Activated T-cell treated with anti-CD3 and anti-CD28 coated beads, Interleukin-2, amount 50 U/mL, for 24 hours (primary cell): ENCODE results near the gene SFXN4.
"Not testable (repeated sequence)": the region's sequence is repeated elsewhere in the genome, so short reads cannot be mapped to it uniquely, and the experiment has no call there.

ENCODE experiments used
- DNase-seq: peaks from one replicate; pipeline ENCODE4 v3.0.0-alpha.2; 2020
- H3K27ac Mint-ChIP-seq: 2 replicates; pipeline ENCODE4 v1.8.0; 2020; ENCODE audit warnings: mild to moderate bottlenecking, mixed read lengths
- H3K27me3 Mint-ChIP-seq: 2 replicates; pipeline ENCODE4 v1.8.0; 2020; ENCODE audit warnings: mixed read lengths
- H3K36me3 Mint-ChIP-seq: 2 replicates; pipeline ENCODE4 v1.8.0; 2020; ENCODE audit warnings: low read depth, mixed read lengths
- H3K4me1 Mint-ChIP-seq: 2 replicates; pipeline ENCODE4 v1.8.0; 2020; ENCODE audit warnings: low read depth, mixed read lengths
- H3K4me3 Mint-ChIP-seq: 2 replicates; pipeline ENCODE4 v1.8.0; 2020; ENCODE audit warnings: mild to moderate bottlenecking, moderate library complexity, mixed read lengths
- H3K9me3 Mint-ChIP-seq: 2 replicates; pipeline ENCODE4 v1.8.0; 2020; ENCODE audit warnings: mixed read lengths

The SFXN4 gene

DNA sequence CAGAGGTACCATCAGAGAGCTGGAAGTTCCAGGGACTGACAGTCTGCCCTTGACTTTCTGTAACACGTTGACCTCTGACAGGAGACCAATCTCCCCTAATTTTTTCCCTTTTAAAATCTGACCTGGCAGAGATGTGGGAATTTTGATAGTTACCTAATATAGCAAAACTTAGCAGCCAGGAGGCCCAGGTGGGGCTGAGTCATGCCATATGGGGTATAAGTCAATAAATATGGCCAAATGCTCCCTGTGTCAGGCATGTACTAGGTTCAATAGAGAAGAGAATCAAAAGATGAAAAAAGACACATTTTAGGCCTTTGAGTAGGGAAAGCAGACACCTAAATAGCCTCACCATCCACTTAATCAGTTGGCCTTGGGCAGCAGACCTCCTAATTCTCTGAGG is 35.7 kb upstream of the SFXN4 start:
- H3K27me3 Mint-ChIP-seq: no peaks in the 10 kb centered on the region
- no peak overlapping the region for H3K4me3 Mint-ChIP-seq
- no peaks in the 10 kb centered on the region for H3K9me3 Mint-ChIP-seq
- no peaks in the 10 kb centered on the region for H3K36me3 Mint-ChIP-seq
- DNase-seq: no peak
- H3K27ac Mint-ChIP-seq: no peak overlapping the region
- peaks cover 22% of the 10 kb centered on the region for H3K4me1 Mint-ChIP-seq

DNA sequence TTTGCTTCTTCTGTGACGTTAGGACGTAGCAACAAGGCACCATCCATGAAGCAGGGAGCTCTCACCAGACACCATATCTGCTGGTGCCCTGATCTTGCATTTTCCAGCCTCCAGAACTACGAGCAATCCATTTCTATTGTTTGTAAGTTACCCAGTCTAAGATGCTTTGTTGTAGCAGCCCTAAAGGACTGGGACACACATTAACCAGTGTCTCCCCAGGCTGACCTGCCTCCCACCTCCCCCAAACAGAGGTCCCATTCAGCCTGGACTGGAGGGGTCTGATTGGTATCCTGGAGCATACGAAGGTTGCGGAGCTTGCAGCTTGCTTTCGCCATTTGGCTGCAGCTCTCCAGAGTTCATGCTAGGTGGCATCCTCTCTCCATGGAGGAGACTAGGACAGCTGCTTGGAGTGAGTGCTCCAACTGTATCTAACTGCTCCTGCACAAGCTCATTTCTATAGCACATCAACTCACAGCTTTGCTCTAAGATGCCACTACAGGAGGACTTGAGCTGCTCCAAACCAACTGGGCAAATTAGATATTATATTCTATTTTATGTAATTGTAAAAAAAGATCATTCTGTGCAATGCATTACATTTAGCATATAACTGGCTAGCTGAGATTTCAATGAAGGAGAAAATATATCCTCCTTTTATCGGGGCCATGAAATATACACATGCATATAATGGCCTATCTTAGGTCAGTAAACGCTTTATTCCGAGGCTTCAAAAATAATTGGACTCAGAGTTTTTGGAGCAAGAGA is 33.9 kb upstream of the SFXN4 start:
- H3K27me3 Mint-ChIP-seq: no peaks in the 10 kb centered on the region
- H3K4me1 Mint-ChIP-seq: peaks cover 21% of the 10 kb centered on the region
- no peaks in the 10 kb centered on the region for H3K36me3 Mint-ChIP-seq
- H3K9me3 Mint-ChIP-seq: no peaks in the 10 kb centered on the region
- no peak overlapping the region for H3K27ac Mint-ChIP-seq
- H3K4me3 Mint-ChIP-seq: no peak overlapping the region
- peak; percentile 53 for DNase-seq

DNA sequence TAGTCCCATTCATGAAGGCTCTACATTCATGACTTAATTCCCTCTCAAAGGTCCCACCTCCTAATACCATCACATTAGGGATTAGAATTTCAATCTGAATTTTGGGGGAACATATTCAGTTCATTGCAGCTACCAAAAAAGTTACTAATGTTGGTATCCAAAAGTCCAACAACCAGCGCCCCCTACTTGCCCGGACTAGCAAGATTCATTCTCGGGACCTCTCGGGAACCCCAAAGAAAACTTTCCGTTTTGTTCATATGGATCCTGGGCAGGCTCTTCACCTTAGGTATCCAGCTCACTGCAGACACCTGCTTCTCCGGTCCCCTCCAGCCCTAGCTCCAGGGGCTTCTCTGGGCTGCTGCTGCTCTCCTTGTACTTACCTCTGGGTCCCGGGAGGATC is 32.9 kb upstream of the SFXN4 start:
- no peaks in the 10 kb centered on the region for H3K36me3 Mint-ChIP-seq
- no peak overlapping the region for H3K4me3 Mint-ChIP-seq
- H3K27ac Mint-ChIP-seq: peak overlapping the region; percentile 51
- no peak for DNase-seq
- H3K27me3 Mint-ChIP-seq: no peaks in the 10 kb centered on the region
- peaks cover 21% of the 10 kb centered on the region for H3K4me1 Mint-ChIP-seq
- no peaks in the 10 kb centered on the region for H3K9me3 Mint-ChIP-seq

DNA sequence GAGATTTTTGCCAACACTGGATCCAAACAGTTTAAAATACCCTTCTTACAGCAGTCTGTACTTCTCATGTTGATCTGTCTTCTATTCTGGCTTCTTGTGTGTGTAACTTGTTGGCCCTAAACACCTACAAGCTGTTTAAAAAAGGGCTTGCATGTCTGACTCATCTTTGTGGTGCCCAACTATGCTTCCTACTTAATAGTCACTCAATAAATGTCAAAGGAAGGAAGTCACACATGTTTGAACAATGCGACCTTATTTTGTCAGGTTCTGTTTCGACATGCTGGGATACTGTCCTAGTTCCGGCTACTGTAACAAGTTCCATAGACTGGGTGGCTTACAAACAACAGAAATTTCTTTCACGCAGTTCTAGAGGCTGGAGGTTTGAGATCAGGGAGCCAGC is 32.4 kb upstream of the SFXN4 start:
- no peak overlapping the region for H3K4me3 Mint-ChIP-seq
- no peak for DNase-seq
- peak overlapping the region; percentile 51 for H3K27ac Mint-ChIP-seq

DNA sequence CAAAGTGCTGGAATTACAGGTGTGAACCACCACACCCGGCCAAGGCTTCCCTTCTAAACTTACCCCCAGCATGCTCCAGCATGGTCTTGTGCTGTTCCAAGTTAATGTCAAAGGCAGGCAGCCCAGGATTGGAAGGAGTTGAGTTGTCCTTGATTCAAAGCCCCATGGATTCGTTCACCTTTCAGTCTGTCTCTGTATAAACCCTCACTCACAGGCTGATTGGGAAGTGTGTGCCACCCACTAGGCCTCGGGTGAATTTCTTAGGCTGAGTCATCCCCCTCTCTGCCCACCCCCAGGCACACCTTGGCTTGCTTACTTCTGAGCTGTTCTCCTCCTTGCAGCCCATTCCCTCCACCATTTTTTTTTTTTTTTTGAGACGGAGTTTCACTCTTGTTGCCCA is 26.4 kb upstream of the SFXN4 start:
- Mint-ChIP-seq H3K9me3 (no peaks in the 10 kb centered on the region), H3K4me3 (no peak overlapping the region), H3K4me1 (peaks cover 27% of the 10 kb centered on the region), H3K27me3 (no peaks in the 10 kb centered on the region), H3K27ac (no peak overlapping the region), H3K36me3 (no peaks in the 10 kb centered on the region)
- DNase-seq: peak; percentile 36

More for the DNA sequence above, 32.4 kb upstream of the SFXN4 start:
- H3K27me3 Mint-ChIP-seq: no peaks in the 10 kb centered on the region
- H3K4me1 Mint-ChIP-seq: peaks cover 21% of the 10 kb centered on the region
- no peaks in the 10 kb centered on the region for H3K36me3 Mint-ChIP-seq
- no peaks in the 10 kb centered on the region for H3K9me3 Mint-ChIP-seq

DNA sequence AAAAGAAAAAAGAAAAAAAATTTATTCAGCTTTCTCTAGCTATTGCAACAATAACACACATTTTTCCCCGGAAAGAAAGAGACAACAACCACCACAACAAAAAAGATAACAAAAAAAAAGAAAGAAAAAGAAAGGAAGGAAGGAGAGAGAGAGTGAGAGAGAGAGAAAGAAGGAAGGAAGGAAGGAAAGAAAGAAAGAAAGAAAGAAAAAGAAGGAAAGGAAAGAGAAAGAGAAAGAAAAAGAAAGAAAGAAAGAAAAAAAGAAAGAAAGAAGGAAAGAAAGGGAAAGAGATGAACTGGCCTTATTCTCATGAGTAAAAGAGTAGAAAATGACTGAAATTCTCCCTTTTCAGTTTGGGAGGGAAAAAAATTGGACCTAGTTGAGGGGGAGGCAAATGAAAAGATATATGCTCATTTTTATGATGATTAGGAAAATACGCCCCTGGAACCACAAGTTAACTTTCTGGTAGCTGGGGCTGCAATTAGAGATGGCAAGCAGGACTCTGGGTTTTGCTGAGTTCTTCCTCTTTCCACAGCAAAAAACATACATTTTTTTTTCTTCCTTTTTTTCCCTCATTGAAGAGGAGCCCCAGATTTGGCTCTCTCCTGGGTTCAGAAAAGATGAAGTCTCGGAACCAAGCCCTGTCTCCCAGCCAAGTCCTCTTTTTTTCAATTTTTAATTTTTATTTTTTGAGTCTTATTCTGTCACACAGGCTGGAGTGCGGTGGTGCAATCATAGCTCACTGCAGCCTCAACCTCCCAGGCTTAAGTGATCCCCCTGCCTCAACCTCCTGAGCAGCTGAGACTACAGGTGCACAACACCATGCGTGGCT is 25.7 kb upstream of the SFXN4 start:
- Mint-ChIP-seq H3K9me3 (no peaks in the 10 kb centered on the region), H3K4me3 (no peak overlapping the region), H3K27ac (no peak overlapping the region), H3K27me3 (no peaks in the 10 kb centered on the region), H3K4me1 (peaks cover 27% of the 10 kb centered on the region), H3K36me3 (no peaks in the 10 kb centered on the region)
- DNase-seq: no peak

DNA sequence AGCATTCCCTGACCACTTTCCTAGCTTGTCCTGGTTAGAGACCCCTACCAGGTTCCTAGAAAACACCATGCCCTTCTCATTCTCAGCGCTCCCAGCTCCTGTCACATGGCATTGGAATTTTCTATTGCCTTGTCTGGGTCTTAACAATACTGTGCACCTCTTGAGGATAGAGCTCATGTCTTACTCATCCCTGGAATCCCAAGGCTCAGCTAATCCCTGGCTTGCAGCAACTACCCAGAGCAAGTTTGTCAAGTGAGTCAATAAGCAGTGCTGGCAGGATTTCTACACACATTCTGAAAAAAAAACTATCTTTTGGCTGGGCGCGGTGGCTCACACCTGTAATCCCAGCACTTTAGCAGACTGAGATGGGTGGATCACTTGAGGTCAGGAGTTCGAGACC is 24.8 kb upstream of the SFXN4 start:
- peak; percentile 19 for DNase-seq
- no peaks in the 10 kb centered on the region for H3K9me3 Mint-ChIP-seq
- no peaks in the 10 kb centered on the region for H3K36me3 Mint-ChIP-seq
- H3K4me1 Mint-ChIP-seq: peaks cover 24% of the 10 kb centered on the region
- no peak overlapping the region for H3K4me3 Mint-ChIP-seq
- H3K27ac Mint-ChIP-seq: no peak overlapping the region
- H3K27me3 Mint-ChIP-seq: no peaks in the 10 kb centered on the region

DNA sequence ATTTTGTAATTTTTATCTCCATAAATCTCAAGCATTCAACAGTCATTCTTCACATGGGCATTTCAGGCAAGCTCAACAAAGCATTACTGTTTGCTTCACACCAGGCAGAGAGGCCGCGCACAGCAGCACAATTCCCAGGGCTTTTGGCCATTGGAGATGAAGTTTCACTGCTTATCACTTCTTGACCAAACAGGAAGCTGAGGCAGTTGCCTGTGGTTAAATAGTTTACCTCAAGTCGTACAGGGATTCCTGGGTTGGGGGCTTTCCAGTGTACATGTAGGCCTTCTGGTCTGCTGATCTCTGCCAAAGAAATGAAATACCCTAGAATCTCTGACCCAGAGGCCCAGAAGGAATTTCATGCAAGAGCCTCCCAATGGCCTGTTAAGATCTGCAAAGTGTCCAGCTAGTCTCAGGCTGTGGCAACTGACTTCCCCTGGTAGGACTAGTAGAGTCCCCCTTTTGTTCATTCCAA is 24.3 kb upstream of the SFXN4 start:
- no peak overlapping the region for H3K4me3 Mint-ChIP-seq
- H3K36me3 Mint-ChIP-seq: no peaks in the 10 kb centered on the region
- peak; percentile 26 for DNase-seq
- peaks cover 23% of the 10 kb centered on the region for H3K4me1 Mint-ChIP-seq
- no peak overlapping the region for H3K27ac Mint-ChIP-seq
- no peaks in the 10 kb centered on the region for H3K27me3 Mint-ChIP-seq
- H3K9me3 Mint-ChIP-seq: no peaks in the 10 kb centered on the region

DNA sequence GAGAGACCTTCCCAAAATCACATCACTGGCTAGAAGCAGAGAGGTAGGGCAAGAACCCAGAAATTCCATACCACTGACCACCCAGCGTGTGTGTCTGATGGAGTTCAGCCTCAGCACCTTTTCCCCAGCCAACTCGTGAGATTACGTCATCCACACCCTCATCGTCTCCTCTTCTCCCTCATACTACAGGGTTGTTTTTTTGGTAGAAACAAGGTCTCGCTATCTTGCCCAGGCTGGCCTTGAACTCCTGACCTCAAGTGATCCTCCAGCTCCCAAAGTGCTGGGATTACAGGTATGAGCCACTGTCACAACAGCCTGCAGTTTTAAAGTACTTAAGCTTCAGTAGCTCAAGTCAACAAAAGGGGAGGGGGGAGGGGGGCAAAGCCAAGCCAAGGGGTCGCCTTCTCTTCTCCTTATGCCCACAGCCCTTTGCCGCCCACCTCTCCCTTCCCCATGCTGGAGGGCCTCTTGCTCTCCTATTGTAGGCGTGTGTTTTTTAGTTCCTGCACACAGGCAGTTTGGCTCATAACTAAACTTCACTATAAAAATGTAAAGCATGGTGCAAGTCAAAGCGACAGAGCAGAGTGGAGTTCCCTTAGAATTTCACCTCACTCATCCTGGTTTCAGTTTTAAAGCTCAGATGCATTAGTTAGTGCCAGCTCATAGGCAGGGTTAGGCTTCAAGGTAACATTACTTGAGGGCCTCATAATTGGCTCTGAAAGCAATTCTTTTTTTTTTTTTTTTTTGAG is 18.3 kb upstream of the SFXN4 start:
- peaks cover 17% of the 10 kb centered on the region for H3K4me1 Mint-ChIP-seq
- H3K27me3 Mint-ChIP-seq: no peaks in the 10 kb centered on the region
- H3K27ac Mint-ChIP-seq: peak overlapping the region; percentile 80
- no peaks in the 10 kb centered on the region for H3K9me3 Mint-ChIP-seq
- H3K36me3 Mint-ChIP-seq: no peaks in the 10 kb centered on the region
- H3K4me3 Mint-ChIP-seq: no peak overlapping the region
- no peak for DNase-seq

DNA sequence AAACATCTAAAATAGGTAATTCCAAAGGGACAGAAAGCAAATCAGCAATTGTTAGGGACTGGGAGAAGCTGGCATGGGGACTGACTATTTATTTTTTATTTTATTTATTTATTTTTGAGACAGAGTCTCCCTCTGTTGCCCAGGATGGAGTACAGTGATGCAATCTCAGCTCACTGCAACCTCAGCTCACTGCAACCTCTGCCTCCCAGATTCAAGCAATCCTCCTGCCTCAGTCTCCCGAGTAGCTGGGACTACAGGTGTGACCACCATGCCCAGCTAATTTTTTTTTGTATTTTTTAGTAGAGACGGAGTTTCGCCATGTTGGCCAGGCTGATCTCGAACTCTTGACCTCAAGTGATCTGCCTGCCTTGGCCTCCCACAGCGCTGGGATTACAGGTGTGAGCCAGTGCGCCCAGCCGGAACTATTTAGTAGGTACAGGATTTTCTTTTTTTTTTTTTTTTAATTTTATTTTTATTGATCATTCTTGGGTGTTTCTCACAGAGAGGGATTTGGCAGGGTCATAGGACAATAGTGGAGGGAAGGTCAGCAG is 15.4 kb upstream of the SFXN4 start:
- H3K9me3 Mint-ChIP-seq, H3K27me3 Mint-ChIP-seq, H3K27ac Mint-ChIP-seq, DNase-seq, H3K4me3 Mint-ChIP-seq: not testable (repeated sequence)
- Mint-ChIP-seq H3K36me3 (peaks cover 27% of the 10 kb centered on the region), H3K4me1 (peaks cover 37% of the 10 kb centered on the region)

DNA sequence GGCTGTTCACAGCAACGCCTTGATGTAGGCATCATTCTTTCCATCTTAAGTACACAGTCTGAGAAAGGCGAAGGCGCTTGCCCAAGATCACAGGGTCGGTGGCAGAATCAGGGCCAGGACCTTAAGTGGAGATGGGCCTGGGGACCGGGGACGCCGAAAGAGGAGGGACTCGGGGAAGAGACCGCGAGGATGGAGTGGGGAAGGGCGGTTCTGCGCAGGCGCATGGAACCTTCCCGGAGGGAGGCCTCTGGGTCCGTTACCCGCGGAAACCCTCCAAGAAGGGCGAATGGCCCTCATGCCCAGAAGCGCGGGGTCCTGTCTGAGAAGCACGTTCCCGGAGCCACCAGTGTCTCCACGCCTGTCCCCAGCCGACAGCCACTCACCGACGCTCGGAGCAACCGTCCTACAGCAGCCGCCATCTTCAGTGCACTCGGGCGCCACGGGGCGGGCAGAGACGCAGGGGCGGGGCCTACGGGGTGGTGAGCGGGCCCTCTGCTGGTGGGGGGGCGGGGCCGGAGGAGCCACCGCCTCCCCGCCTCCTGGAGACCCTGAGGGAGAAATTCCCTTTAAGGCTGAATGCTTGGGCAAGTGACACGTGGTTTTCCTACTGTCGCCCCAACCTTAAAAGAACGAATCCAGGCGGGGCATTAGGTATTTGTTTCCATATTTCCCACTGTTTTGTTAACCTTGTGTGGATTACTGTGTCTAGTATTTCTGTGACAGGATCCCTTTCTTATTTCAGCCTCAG is 13.0 kb upstream of the SFXN4 start, which contains the start of gene PRDX3:
Gene PRDX3, minus strand, starts transcription at position 441 of the 748 bp plus-strand sequence. Its CDS starts 22 bp downstream, at position 419.
- Mint-ChIP-seq H3K27ac (peak within 1 kb of the TSS; percentile 98), H3K4me1 (peaks cover 40% of the 10 kb centered on the region), H3K36me3 (peaks cover 50% of the 10 kb centered on the region), H3K4me3 (peak within 1 kb of the TSS; percentile 94), H3K9me3 (no peaks in the 10 kb centered on the region), H3K27me3 (no peaks in the 10 kb centered on the region)
- DNase-seq: peak; percentile 96

DNA sequence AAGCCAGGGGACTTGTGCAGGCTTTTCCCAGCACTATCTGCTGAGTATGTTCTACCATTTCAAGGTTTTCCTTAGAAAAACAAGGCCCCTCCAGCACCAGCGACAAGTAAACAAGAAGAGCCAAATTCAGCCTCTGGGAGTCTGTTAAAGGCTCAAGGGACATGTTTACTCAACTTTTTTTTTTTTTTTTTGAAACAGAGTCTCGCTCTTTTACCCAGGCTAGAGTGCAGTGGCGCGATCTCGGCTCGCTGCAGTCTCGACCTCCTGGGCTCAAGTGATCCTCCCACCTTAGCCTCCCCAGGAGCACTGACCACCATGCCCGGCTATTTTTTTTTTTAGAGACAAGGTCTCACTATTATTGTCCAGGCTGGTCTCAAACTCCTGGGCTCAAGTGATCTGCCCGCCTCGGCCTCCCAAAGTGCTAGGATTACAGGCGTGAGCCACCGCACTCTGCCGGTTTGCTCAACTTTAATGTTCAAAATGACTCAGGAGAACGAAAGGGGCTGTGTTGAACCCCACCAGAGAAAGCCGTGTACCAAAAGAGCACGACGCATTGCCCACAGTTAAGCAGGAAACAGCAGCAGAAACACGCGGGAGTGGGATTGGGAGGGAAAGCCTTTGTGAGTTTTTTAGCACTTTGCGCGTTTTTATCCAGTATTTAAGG is 12.3 kb upstream of the SFXN4 start:
- DNase-seq: no peak
- Mint-ChIP-seq H3K4me1 (peaks cover 39% of the 10 kb centered on the region), H3K27me3 (no peaks in the 10 kb centered on the region), H3K4me3 (peak overlapping the region; percentile 94), H3K27ac (peak overlapping the region; percentile 98), H3K36me3 (peaks cover 56% of the 10 kb centered on the region), H3K9me3 (no peaks in the 10 kb centered on the region)

DNA sequence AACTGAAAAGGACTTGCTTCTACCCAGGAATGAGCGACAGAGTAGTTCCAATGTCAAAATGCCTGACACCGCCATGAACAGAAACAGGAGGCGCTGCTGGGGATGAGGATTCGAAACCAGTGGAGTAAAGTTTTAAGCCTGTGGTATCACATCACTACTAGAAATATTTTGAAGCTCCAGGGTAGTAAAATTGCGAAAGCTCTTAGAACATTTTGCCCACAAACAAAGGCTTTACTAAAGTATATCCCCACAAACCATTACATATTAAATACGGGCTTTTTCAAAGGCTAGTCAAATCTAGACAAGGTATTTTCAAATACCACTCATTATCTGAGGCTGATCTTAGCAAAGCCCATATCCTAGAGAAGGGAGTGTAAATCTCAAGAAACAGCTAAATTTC is 10.7 kb upstream of the SFXN4 start:
- Mint-ChIP-seq H3K27ac (peak overlapping the region; percentile 91), H3K9me3 (no peaks in the 10 kb centered on the region), H3K27me3 (no peaks in the 10 kb centered on the region), H3K4me1 (peaks cover 39% of the 10 kb centered on the region), H3K36me3 (peaks cover 71% of the 10 kb centered on the region), H3K4me3 (peak overlapping the region; percentile 94)
- DNase-seq: no peak
